OCI-LY7 (cell line): ENCODE results near the gene CCR5AS.

Experiments used
- BruUV-seq: library from RNA; stranded (reverse); fragments of 400-500 nt; replicated peaks from 2 replicates; lab custom pipeline; 2021; lab: Mats Ljungman, UMichigan
- CTCF ChIA-PET: fragments of 300-600 bp; sonication (Branson Sonifier 250); formaldehyde crosslinking; loops from one replicate; lab custom pipeline; 2022; ENCODE audit warnings: antibody characterized with exemption; ENCODE audit not compliant: unreplicated experiment; lab: Charles Lee
- POLR2A ChIA-PET: fragments of 300-600 bp; sonication (Branson Sonifier 250); formaldehyde crosslinking; loops from one replicate; lab custom pipeline; 2022; ENCODE audit warnings: antibody characterized with exemption; lab: Charles Lee
- DNase-seq: peaks from one replicate; pipeline ENCODE4 v3.0.0-alpha.2; 2015; ENCODE audit warnings: low spot score
- H2AFZ ChIP-seq: fragments of 200-600 bp; sonication (generic), shearing (Covaris generic); 2 replicates; pipeline ENCODE4 v1.6.1; 2014; ENCODE audit warnings: mild to moderate bottlenecking, antibody characterized with exemption, low read length, moderate library complexity
- H3K27ac ChIP-seq: fragments of 200-600 bp; sonication (generic); 2 replicates; pipeline ENCODE4 v1.5.1; 2014; ENCODE audit warnings: mixed run types, low read depth, mild to moderate bottlenecking, moderate library complexity, low read length, inconsistent platforms; ENCODE audit not compliant: poor library complexity, severe bottlenecking
- H3K36me3 ChIP-seq: fragments of 200-600 bp; sonication (generic); 2 replicates; pipeline ENCODE4 v1.6.1; 2014; ENCODE audit warnings: mild to moderate bottlenecking, antibody characterized with exemption, low read length, moderate library complexity, mixed read lengths; ENCODE audit not compliant: insufficient read depth
- H3K4me1 ChIP-seq: fragments of 200-600 bp; sonication (generic); 2 replicates; pipeline ENCODE4 v1.5.1; 2014; ENCODE audit warnings: mild to moderate bottlenecking, low read length; ENCODE audit not compliant: insufficient read depth, poor library complexity, severe bottlenecking
- H3K4me2 ChIP-seq: fragments of 200-600 bp; sonication (generic); 2 replicates; pipeline ENCODE4 v1.6.1; 2014; ENCODE audit warnings: mild to moderate bottlenecking, low read length
- H3K4me3 ChIP-seq: fragments of 200-600 bp; sonication (generic); 2 replicates; pipeline ENCODE4 v1.5.1; 2014; ENCODE audit warnings: mild to moderate bottlenecking, low read depth, low read length; ENCODE audit not compliant: poor library complexity, severe bottlenecking
- H3K79me2 ChIP-seq: fragments of 200-600 bp; sonication (generic); 2 replicates; pipeline ENCODE4 v1.6.1; 2016; ENCODE audit warnings: low read depth, mild to moderate bottlenecking, low read length, moderate library complexity, mixed read lengths; ENCODE audit not compliant: insufficient read depth
- H3K9me2 ChIP-seq: fragments of 200-600 bp; sonication (generic); 2 replicates; pipeline ENCODE4 v1.6.1; 2016; ENCODE audit warnings: mild to moderate bottlenecking, low read length, mixed read lengths; ENCODE audit not compliant: insufficient read depth
- H3K9me3 ChIP-seq: fragments of 200-600 bp; sonication (generic); 2 replicates; pipeline ENCODE4 v1.6.1; 2014; ENCODE audit warnings: mild to moderate bottlenecking, mixed run types, low read length, mixed read lengths
- H4K20me1 ChIP-seq: fragments of 200-600 bp; sonication (generic); 2 replicates; pipeline ENCODE4 v1.6.1; 2014; ENCODE audit warnings: mild to moderate bottlenecking, antibody characterized with exemption, low read length, moderate library complexity, mixed read lengths; ENCODE audit not compliant: insufficient read depth
- CTCF ChIP-seq: fragments of 200-600 bp; sonication (generic); conservative IDR thresholded peaks from 2 replicates; pipeline ENCODE4 v1.5.1; 2014; ENCODE audit warnings: mild to moderate bottlenecking, antibody characterized with exemption, low read length, moderate library complexity, mixed read lengths
- EZH2phosphoT487 ChIP-seq: fragments of 200-600 bp; sonication (generic); IDR thresholded peaks from 2 replicates; pipeline ENCODE4 v1.6.1; 2018; ENCODE audit warnings: low read depth, borderline replicate concordance, mild to moderate bottlenecking, mixed run types, antibody characterized with exemption, low read length, moderate library complexity, mixed read lengths
- intact Hi-C: fragments of 100-400 bp; cut with micrococcal nuclease; formaldehyde crosslinking; loops from one replicate; pipeline ENCODE4 v1.10.0; 2022; ENCODE audit not compliant: unreplicated experiment

CCR5AS gene

GRCh38 chr3:46361408-46362283 is 45.2 kb downstream of the CCR5AS start:
- Histone ChIP-seq H3K36me3 (no peaks in the 10 kb centered on the region), H3K27ac (no peak overlapping the region), H3K79me2 (no peaks in the 10 kb centered on the region), H3K4me3 (no peak overlapping the region), H4K20me1 (no peaks in the 10 kb centered on the region), H3K4me1 (no peaks in the 10 kb centered on the region), H3K9me2 (no peaks in the 10 kb centered on the region), H3K9me3 (no peaks in the 10 kb centered on the region), H2AFZ (no peak overlapping the region), H3K4me2 (no peak overlapping the region)
- no TSS peak for BruUV-seq
- ChIA-PET CTCF (no interaction called here), POLR2A (no interaction called here)
- no peak for DNase-seq
- TF ChIP-seq CTCF (no peak), EZH2phosphoT487 (no peak)
- intact Hi-C loops: no loop called here

GRCh38 chr3:46360907-46361306 is 46.0 kb downstream of the CCR5AS start:
- Histone ChIP-seq H3K79me2 (no peaks in the 10 kb centered on the region), H3K36me3 (no peaks in the 10 kb centered on the region), H2AFZ (no peak overlapping the region), H3K4me2 (no peak overlapping the region), H3K9me3 (no peaks in the 10 kb centered on the region), H3K9me2 (no peaks in the 10 kb centered on the region), H3K4me1 (no peaks in the 10 kb centered on the region), H3K27ac (no peak overlapping the region), H4K20me1 (no peaks in the 10 kb centered on the region), H3K4me3 (no peak overlapping the region)
- ChIA-PET POLR2A (no interaction called here), CTCF (no interaction called here)
- DNase-seq: no peak
- TF ChIP-seq EZH2phosphoT487: no peak
- no peak for TF ChIP-seq CTCF
- BruUV-seq: no TSS peak
- intact Hi-C loops: no loop called here
